A549 (cell line): ENCODE measurements around the gene ASB13. TPM values are rescaled to one million over a fixed set of nuclear protein-coding genes. Genes with fewer than 3 reads are reported as not detected.
"Not testable (repeated sequence)": the region's sequence is repeated elsewhere in the genome, so short reads cannot be mapped to it uniquely, and the experiment has no call there.

Source experiments
- ATAC-seq, 2 experiments: fragments of 200-7000 bp in 1 of 2; fragments of >200 bp in 1 of 2; cut with Nextera tagmentation in 1 of 2; cut with Tn5 transposase in 1 of 2; 3 replicates each; pipeline versions ENCODE4 v1.8.0 to v1.9.1; 2018 to 2020; ENCODE audit warnings: mild to moderate bottlenecking in 1 of 2, moderate library complexity in 1 of 2
- CTCF ChIA-PET: fragments of 300-600 bp; sonication (Branson Sonifier 250); formaldehyde crosslinking; extraction: SDS; loops from one replicate; lab custom pipeline; 2021; ENCODE audit warnings: antibody characterized with exemption, inconsistent platforms; lab: Yijun Ruan, JAX
- POLR2A ChIA-PET: fragments of 350-600 bp; formaldehyde crosslinking; extraction: SDS; loops from one replicate; lab custom pipeline; 2021; ENCODE audit warnings: antibody characterized with exemption, inconsistent platforms; lab: Yijun Ruan, JAX
- DNase-seq, 2 experiments: peaks; one replicate each; pipeline versions ENCODE4 v3.0.0 to v3.0.0-alpha.2; 2011 to 2016; ENCODE audit warnings: low read depth in 1 of 2, low spot score in 1 of 2
- FAIRE-seq: peaks from 2 replicates; lab custom pipeline; 2011; peaks lifted over from hg19 to GRCh38; lab: Jason Lieb, UNC
- H3K27ac ChIP-seq, 2 experiments: fragments of >200 bp; sonication (Bioruptor Twin); formaldehyde crosslinking; 3 replicates each; pipeline ENCODE4 v1.5.1; 2016 to 2017
- H3K4me1 ChIP-seq: fragments of >200 bp; sonication (Bioruptor Twin); formaldehyde crosslinking; 3 replicates; pipeline ENCODE4 v1.6.1; 2016
- H3K4me2 ChIP-seq: fragments of >200 bp; sonication (Bioruptor Twin); formaldehyde crosslinking; 3 replicates; pipeline ENCODE4 v1.6.1; 2016
- H3K4me3 ChIP-seq: fragments of >200 bp; sonication (Bioruptor Twin); formaldehyde crosslinking; 3 replicates; pipeline ENCODE4 v1.5.1; 2016
- H3K9me3 ChIP-seq: fragments of >200 bp; sonication (Bioruptor Twin); formaldehyde crosslinking; 3 replicates; pipeline ENCODE4 v1.6.1; 2016
- BHLHE40 ChIP-seq: IDR thresholded peaks from 2 replicates; pipeline ENCODE4 v1.6.1; 2012; ENCODE audit warnings: low read depth, low read length, inconsistent platforms
- CEBPB ChIP-seq, 2 experiments: fragments of >200 bp in 1 of 2; sonication (Bioruptor Twin) in 1 of 2; formaldehyde crosslinking in 1 of 2; IDR thresholded peaks; 2 replicates each; pipeline ENCODE4 v1.6.1; 2012 to 2016
- CHD2 ChIP-seq: fragments of 150-350 bp; IDR thresholded peaks from 2 replicates; pipeline ENCODE4 v1.6.1; 2014; ENCODE audit warnings: low read length; ENCODE audit not compliant: partially characterized antibody
- CHD4 ChIP-seq: fragments of 200-600 bp; sonication (generic); IDR thresholded peaks from 2 replicates; pipeline ENCODE4 v1.6.1; 2016; ENCODE audit warnings: antibody characterized with exemption, mild to moderate bottlenecking, borderline replicate concordance
- CTCF ChIP-seq: fragments of >200 bp; sonication (Bioruptor Twin); formaldehyde crosslinking; IDR thresholded peaks from 3 replicates; pipeline ENCODE4 v1.5.1; 2016
- EHMT2 ChIP-seq: fragments of 200-600 bp; sonication (generic); IDR thresholded peaks from 2 replicates; pipeline ENCODE4 v1.6.1; 2016; ENCODE audit warnings: antibody characterized with exemption, low read depth, mild to moderate bottlenecking, moderate library complexity
- ESRRA ChIP-seq: fragments of 150-350 bp; IDR thresholded peaks from 2 replicates; pipeline ENCODE4 v1.6.1; 2014; ENCODE audit warnings: mild to moderate bottlenecking, low read length, borderline replicate concordance
- FOSL2 ChIP-seq, 2 experiments: fragments of 450-650 bp in 1 of 2; fragments of >200 bp in 1 of 2; sonication (Bioruptor Twin) in 1 of 2; formaldehyde crosslinking; IDR thresholded peaks; 2 replicates each; pipeline versions ENCODE4 v1.5.0 to v1.6.1; 2016 to 2020; ENCODE audit warnings: mild to moderate bottlenecking in 1 of 2, moderate library complexity in 1 of 2
- HDAC2 ChIP-seq: fragments of 200-600 bp; sonication (generic); IDR thresholded peaks from 2 replicates; pipeline ENCODE4 v1.6.1; 2016
- HEYL ChIP-seq: fragments of 250-450 bp; sonication (Bioruptor Pico); IDR thresholded peaks from 2 replicates; pipeline ENCODE4 v1.8.0; 2021; ENCODE audit warnings: mild to moderate bottlenecking, moderate library complexity
- JUN ChIP-seq, 2 experiments: fragments of >200 bp; sonication (Bioruptor Twin); formaldehyde crosslinking; IDR thresholded peaks; 2 replicates in 1 of 2; 3 replicates in 1 of 2; pipeline ENCODE4 v1.6.1; 2016 to 2017
- JUNB ChIP-seq: fragments of >200 bp; sonication (Bioruptor Twin); formaldehyde crosslinking; IDR thresholded peaks from 2 replicates; pipeline ENCODE4 v1.6.1; 2016
- MAFK ChIP-seq: fragments of 450-650 bp; IDR thresholded peaks from 2 replicates; pipeline ENCODE4 v1.6.1; 2014; ENCODE audit not compliant: partially characterized antibody
- MAX ChIP-seq: IDR thresholded peaks from 2 replicates; pipeline ENCODE4 v1.6.1; 2012
- NR3C1 ChIP-seq: fragments of >200 bp; sonication (Bioruptor Twin); formaldehyde crosslinking; IDR thresholded peaks from 3 replicates; pipeline ENCODE4 v1.6.1; 2017
- RCOR1 ChIP-seq: fragments of 150-350 bp; IDR thresholded peaks from 2 replicates; pipeline ENCODE4 v1.6.1; 2014; ENCODE audit warnings: antibody characterized with exemption, low read length, low read depth
- SMC3 ChIP-seq: fragments of >200 bp; sonication (Bioruptor Twin); formaldehyde crosslinking; IDR thresholded peaks from 3 replicates; pipeline ENCODE4 v1.6.1; 2018; ENCODE audit warnings: inconsistent platforms
- TP53 ChIP-seq: fragments of 250-450 bp; sonication (Bioruptor Pico); IDR thresholded peaks from 2 replicates; pipeline ENCODE4 v1.5.0; 2021; ENCODE audit warnings: mild to moderate bottlenecking, moderate library complexity
- ZC3H11A ChIP-seq: fragments of 450-650 bp; IDR thresholded peaks from 2 replicates; pipeline ENCODE4 v1.6.1; 2014; ENCODE audit warnings: antibody characterized with exemption, mild to moderate bottlenecking
- ZFP36 ChIP-seq: fragments of 450-650 bp; IDR thresholded peaks from 2 replicates; pipeline ENCODE4 v1.6.1; 2014; ENCODE audit warnings: borderline replicate concordance; ENCODE audit not compliant: partially characterized antibody
- ZSCAN20 ChIP-seq: fragments of 250-450 bp; sonication (Bioruptor Pico); IDR thresholded peaks from 2 replicates; pipeline ENCODE4 v1.8.0; 2022; ENCODE audit warnings: mild to moderate bottlenecking, moderate library complexity
- WGBS: methylation state at CpG from one replicate; pipeline ENCODE4 v1.1.6; 2017; ENCODE audit errors: missing lambda C conversion rate; 5-methylcytosine and 5-hydroxymethylcytosine counted together
- polyA plus RNA-seq, 4 experiments: library from polyadenylated mRNA; depleted of rRNA in 3 of 4; stranded (reverse); fragments of >200 nt; fragmentation: RNase III in 1 of 4; extraction: RNeasy Plus Mini Kit Qiagen cat#74134 plus additional on column Dnase treatment in 1 of 4; gene quantifications; 2 replicates in 3 of 4; 3 replicates in 1 of 4; pipeline ENCODE4 v1.2.3, GENCODE V29; 2011 to 2017
- TF ChIP-seq, protein P1 (sequence below): fragments of >200 bp; sonication (Bioruptor Twin); formaldehyde crosslinking; IDR thresholded peaks from 2 replicates; pipeline ENCODE4 v1.6.1; 2016
- TF ChIP-seq, protein P2 (sequence below): IDR thresholded peaks from 2 replicates; pipeline ENCODE4 v1.6.1; 2012; ENCODE audit warnings: low read depth, borderline replicate concordance

Gene ASB13
- polyA plus RNA-seq, 2 of the 4 experiments (the other 2 are of a cell fraction): 10.9 to 12.9 TPM

- TF ChIP-seq ZC3H11A (no peak), NR3C1 (no peak), EHMT2 (no peak)
- TF ChIP-seq, protein P1, sequence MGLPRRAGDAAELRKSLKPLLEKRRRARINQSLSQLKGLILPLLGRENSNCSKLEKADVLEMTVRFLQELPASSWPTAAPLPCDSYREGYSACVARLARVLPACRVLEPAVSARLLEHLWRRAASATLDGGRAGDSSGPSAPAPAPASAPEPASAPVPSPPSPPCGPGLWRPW: no peak
Measured at GRCh38 chr10:5595591-5595990, 70.8 kb downstream of the ASB13 start (continued).

- no peak for DNase-seq
- Histone ChIP-seq H3K27ac (peak overlapping the region; percentile 84 to 85), H3K4me1 (peaks cover 35% of the 10 kb centered on the region), H3K4me2 (peak overlapping the region; percentile 71), H3K9me3 (no peaks in the 10 kb centered on the region), H3K4me3 (no peak overlapping the region)
- no peak for FAIRE-seq
- 93% methylated on average over 5 of the region's 5 CpGs for WGBS
- ChIA-PET POLR2A (interaction anchor here (1.7 to 1.8 kb wide), 2 partner anchors 15 to 48 kb away, joined by 6 to 8 read pairs; no protein-coding TSS in a partner anchor), CTCF (interaction anchor here (0.7 to 13.9 kb wide), 7 partner anchors 8 to 47 kb away, joined by 3 to 108 read pairs (median 3); no protein-coding TSS in a partner anchor)
- TF ChIP-seq JUNB (no peak), ZC3H11A (no peak), CHD2 (no peak), TP53 (CRISPR knock-in tag) (no peak), BHLHE40 (no peak), HDAC2 (no peak), SMC3 (no peak), NR3C1 (no peak), RCOR1 (no peak), CEBPB (IDR thresholded peaks at IDR 0.05) (no peak), CHD4 (no peak), ESRRA (no peak), MAFK (no peak), HEYL (CRISPR knock-in tag) (no peak), FOSL2 (IDR thresholded peaks at IDR 0.05) (no peak), FOSL2 (CRISPR knock-in tag; IDR thresholded peaks at IDR 0.05) (no peak)
- TF ChIP-seq, protein P2, sequence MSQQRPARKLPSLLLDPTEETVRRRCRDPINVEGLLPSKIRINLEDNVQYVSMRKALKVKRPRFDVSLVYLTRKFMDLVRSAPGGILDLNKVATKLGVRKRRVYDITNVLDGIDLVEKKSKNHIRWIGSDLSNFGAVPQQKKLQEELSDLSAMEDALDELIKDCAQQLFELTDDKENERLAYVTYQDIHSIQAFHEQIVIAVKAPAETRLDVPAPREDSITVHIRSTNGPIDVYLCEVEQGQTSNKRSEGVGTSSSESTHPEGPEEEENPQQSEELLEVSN: no peak
- TF ChIP-seq, protein P1: no peak
- no peak for ATAC-seq
Measured at GRCh38 chr10:5595095-5595494, 71.3 kb downstream of the ASB13 start.

GRCh38 chr10:5594271-5595049 is 71.9 kb downstream of the ASB13 start:
- DNase-seq (no peak), FAIRE-seq (no peak), ATAC-seq (no peak)
- 90% methylated on average over 14 of the region's 14 CpGs for WGBS
- Histone ChIP-seq H3K27ac (peak overlapping the region; percentile 84 to 85; a peak in 5 of 6 replicates), H3K4me2 (peak overlapping the region; percentile 71; the same call in 1 of the 3 replicates), H3K4me1 (peaks cover 41% of the 10 kb centered on the region), H3K4me3 (no peak overlapping the region), H3K9me3 (no peaks in the 10 kb centered on the region)
- TF ChIP-seq ZSCAN20 (CRISPR knock-in tag): no peak
- TF ChIP-seq MAX: no peak
- TF ChIP-seq CTCF: no peak
- TF ChIP-seq ZFP36: no peak
- no peak for TF ChIP-seq CEBPB (IDR thresholded peaks at IDR 0.05)
- TF ChIP-seq NR3C1: no peak
- TF ChIP-seq JUN (IDR thresholded peaks at IDR 0.05): no peak
- no peak for TF ChIP-seq ZC3H11A
- ChIA-PET CTCF (interaction anchor here (1.0 to 13.9 kb wide), 5 partner anchors 9 to 34 kb away, joined by 3 to 108 read pairs (median 3); no protein-coding TSS in a partner anchor), POLR2A (interaction anchor here (1.7 to 1.8 kb wide), 2 partner anchors 15 to 48 kb away, joined by 6 to 8 read pairs; no protein-coding TSS in a partner anchor)

DNA sequence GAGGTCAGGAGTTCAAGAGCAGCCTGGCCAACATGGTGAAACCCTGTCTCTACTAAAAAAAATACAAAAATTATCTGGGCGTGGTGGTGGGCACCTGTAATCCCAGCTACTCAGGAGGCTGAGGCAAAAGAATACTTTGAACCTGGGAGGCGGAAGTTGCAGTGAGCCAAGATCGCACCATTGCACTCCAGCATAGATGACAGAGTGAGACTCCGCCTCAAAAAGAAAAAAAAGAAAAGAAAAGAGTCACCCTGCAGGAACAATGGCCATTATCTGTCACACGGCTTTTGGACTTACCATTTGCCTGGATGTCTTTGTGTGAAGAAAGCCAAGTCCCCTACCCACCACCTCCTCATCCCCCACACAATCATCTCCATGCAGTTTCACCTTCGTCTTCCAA is 73.0 kb downstream of the ASB13 start:
- FAIRE-seq, H3K4me2 ChIP-seq, POLR2A ChIA-PET, H3K4me3 ChIP-seq, H3K27ac ChIP-seq, DNase-seq, H3K9me3 ChIP-seq, ATAC-seq: not testable (repeated sequence)
- CTCF ChIA-PET: interaction anchor here (0.6 to 13.9 kb wide), 4 partner anchors 7 to 62 kb away, joined by 3 to 108 read pairs (median 6); no protein-coding TSS in a partner anchor
- H3K4me1 ChIP-seq: peaks cover 49% of the 10 kb centered on the region
- 91% methylated on average over 6 of the region's 6 CpGs for WGBS
